ENCODE measurements around the gene RERG. TPM values are rescaled to one million over a fixed set of nuclear protein-coding genes. Genes with fewer than 3 reads are reported as not detected.

The RERG gene
- polyA plus RNA-seq, 1 experiment: not detected

- Histone ChIP-seq H3K4me3 (ENCODE audit: low read depth, low read length) (no peak overlapping the region), H3K36me3 (ENCODE audit: control insufficient read depth, insufficient read depth, low read length) (no peaks in the 10 kb centered on the region), H3K27me3 (ENCODE audit: control insufficient read depth, insufficient read depth, low read length) (peaks cover 1% of the 10 kb centered on the region; the same call in 1 of the 2 replicates)
- no peak for DNase-seq (ENCODE audit: low read depth)
- ChIA-PET CTCF (interaction anchor here (0.6 to 2.7 kb wide), 2 partner anchors 14 to 17 kb away, joined by 3 to 14 read pairs; partner anchors contain the start of gene RERG), POLR2A (no interaction called here)
- TF ChIP-seq, protein P1, sequence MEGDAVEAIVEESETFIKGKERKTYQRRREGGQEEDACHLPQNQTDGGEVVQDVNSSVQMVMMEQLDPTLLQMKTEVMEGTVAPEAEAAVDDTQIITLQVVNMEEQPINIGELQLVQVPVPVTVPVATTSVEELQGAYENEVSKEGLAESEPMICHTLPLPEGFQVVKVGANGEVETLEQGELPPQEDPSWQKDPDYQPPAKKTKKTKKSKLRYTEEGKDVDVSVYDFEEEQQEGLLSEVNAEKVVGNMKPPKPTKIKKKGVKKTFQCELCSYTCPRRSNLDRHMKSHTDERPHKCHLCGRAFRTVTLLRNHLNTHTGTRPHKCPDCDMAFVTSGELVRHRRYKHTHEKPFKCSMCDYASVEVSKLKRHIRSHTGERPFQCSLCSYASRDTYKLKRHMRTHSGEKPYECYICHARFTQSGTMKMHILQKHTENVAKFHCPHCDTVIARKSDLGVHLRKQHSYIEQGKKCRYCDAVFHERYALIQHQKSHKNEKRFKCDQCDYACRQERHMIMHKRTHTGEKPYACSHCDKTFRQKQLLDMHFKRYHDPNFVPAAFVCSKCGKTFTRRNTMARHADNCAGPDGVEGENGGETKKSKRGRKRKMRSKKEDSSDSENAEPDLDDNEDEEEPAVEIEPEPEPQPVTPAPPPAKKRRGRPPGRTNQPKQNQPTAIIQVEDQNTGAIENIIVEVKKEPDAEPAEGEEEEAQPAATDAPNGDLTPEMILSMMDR (IDR thresholded peaks at IDR 0.05; ENCODE audit: insufficient read depth, low read depth, low read length): no peak
Measured at GRCh38 chr12:15206831-15207389, 14.3 kb downstream of the RERG start.

DNA sequence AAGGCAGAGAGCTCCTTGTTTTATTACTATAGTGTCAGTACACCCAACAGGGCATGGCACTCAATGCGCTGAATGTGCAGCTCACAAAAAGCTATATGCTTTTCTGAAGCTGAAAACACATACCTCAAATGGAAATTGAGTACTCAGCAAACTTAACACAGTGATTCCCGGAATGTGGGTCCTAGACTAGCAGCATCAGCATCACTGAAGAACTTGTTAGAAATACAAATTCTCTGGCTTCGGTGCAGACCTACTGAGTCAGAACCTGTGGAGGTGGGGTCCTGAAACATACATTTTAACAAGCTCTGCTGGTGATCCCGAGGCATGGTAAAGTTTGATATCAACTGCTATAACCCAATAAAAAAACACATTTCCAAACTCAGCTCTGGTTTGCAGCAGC is 14.9 kb downstream of the RERG start:
- POLR2A ChIA-PET: no interaction called here
- no peak for DNase-seq (ENCODE audit: low read depth)
- TF ChIP-seq, protein P1 (IDR thresholded peaks at IDR 0.05; ENCODE audit: insufficient read depth, low read depth, low read length): no peak
- H3K36me3 ChIP-seq (ENCODE audit: control insufficient read depth, insufficient read depth, low read length): no peaks in the 10 kb centered on the region
- H3K27me3 ChIP-seq (ENCODE audit: control insufficient read depth, insufficient read depth, low read length): peaks cover 1% of the 10 kb centered on the region; the same call in 1 of the 2 replicates
- CTCF ChIA-PET: interaction anchor here (0.6 to 2.7 kb wide), 2 partner anchors 14 to 17 kb away, joined by 3 to 14 read pairs; partner anchors contain the start of gene RERG
- H3K4me3 ChIP-seq (ENCODE audit: low read depth, low read length): no peak overlapping the region

DNA sequence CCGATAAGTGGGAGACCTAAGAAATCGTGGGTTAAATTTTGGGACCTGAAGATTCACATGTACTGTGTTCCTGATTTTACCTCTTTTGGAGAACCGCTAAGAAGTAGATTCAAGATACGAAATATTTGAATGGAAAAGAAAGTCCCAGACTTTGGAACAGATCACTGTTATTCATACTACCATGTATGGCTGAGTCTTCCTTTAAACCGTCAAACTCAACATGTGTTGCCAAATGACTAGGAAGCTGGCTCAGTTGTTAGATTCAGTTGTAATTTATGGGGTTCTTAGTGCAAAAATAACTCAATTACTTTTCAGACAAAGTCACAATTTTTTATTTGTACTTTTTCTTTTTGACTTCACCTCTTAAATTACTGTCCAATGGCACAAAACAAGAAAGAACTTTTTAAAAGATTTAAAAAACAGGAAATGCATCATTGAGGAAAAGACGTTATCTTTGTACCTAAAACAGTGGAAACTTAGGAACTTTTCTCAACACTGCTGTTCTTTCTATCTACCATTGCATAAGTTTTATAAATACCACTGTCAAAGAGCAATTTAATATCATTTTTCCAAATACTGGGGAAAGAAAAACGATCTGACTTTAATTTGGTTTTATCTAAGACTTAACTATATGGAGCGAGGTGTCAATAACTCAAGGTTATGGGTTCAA is 15.7 kb downstream of the RERG start:
- Histone ChIP-seq H3K4me3 (ENCODE audit: low read depth, low read length) (no peak overlapping the region), H3K27me3 (ENCODE audit: control insufficient read depth, insufficient read depth, low read length) (peaks cover 1% of the 10 kb centered on the region; the same call in 1 of the 2 replicates), H3K36me3 (ENCODE audit: control insufficient read depth, insufficient read depth, low read length) (no peaks in the 10 kb centered on the region)
- no peak for DNase-seq (ENCODE audit: low read depth)
- TF ChIP-seq, protein P1 (IDR thresholded peaks at IDR 0.05; ENCODE audit: insufficient read depth, low read depth, low read length): no peak
- ChIA-PET CTCF (no interaction called here), POLR2A (no interaction called here)

- ChIA-PET CTCF (interaction anchor here (1.0 kb wide), 1 partner anchor 20 kb away, joined by 7 read pairs; the partner anchor contains the start of gene RERG), POLR2A (no interaction called here)
- TF ChIP-seq, protein P1 (IDR thresholded peaks at IDR 0.05; ENCODE audit: insufficient read depth, low read depth, low read length): no peak
- Histone ChIP-seq H3K4me3 (ENCODE audit: low read depth, low read length) (no peak overlapping the region), H3K36me3 (ENCODE audit: control insufficient read depth, insufficient read depth, low read length) (no peaks in the 10 kb centered on the region), H3K27me3 (ENCODE audit: control insufficient read depth, insufficient read depth, low read length) (no peaks in the 10 kb centered on the region)
- no peak for DNase-seq (ENCODE audit: low read depth)
Measured at GRCh38 chr12:15201456-15201855, 19.8 kb downstream of the RERG start.

GRCh38 chr12:15201056-15201455 is 20.2 kb downstream of the RERG start:
- ChIA-PET POLR2A (no interaction called here), CTCF (interaction anchor here (1.0 kb wide), 1 partner anchor 20 kb away, joined by 7 read pairs; the partner anchor contains the start of gene RERG)
- no peaks in the 10 kb centered on the region for H3K36me3 ChIP-seq (ENCODE audit: control insufficient read depth, insufficient read depth, low read length)
- TF ChIP-seq, protein P1 (IDR thresholded peaks at IDR 0.05; ENCODE audit: insufficient read depth, low read depth, low read length): no peak
- no peak overlapping the region for H3K4me3 ChIP-seq (ENCODE audit: low read depth, low read length)
- no peaks in the 10 kb centered on the region for H3K27me3 ChIP-seq (ENCODE audit: control insufficient read depth, insufficient read depth, low read length)
- DNase-seq (ENCODE audit: low read depth): no peak
